Retinal pigment epithelial cell (primary cell): ENCODE results near the gene NLK.

Experiments used
- DNase-seq: peaks from one replicate; pipeline ENCODE4 v3.0.0-alpha.2; 2010; ENCODE audit warnings: low read depth
- H3K4me3 ChIP-seq: 2 replicates; pipeline ENCODE4 v1.5.1; 2011; ENCODE audit warnings: mild to moderate bottlenecking, low read length, control low read depth, moderate library complexity
- CTCF ChIP-seq: conservative IDR thresholded peaks from 2 replicates; pipeline ENCODE4 v1.5.1; 2011; ENCODE audit warnings: low read depth, low read length, control low read depth, inconsistent platforms

NLK gene

GRCh38 chr17:28112181-28112580, 69.7 kb downstream of the NLK start:
- no peak for DNase-seq
- no peak for TF ChIP-seq CTCF

GRCh38 chr17:28112606-28113005, 70.1 kb downstream of the NLK start:
- no peak for DNase-seq
- no peak overlapping the region for H3K4me3 ChIP-seq
- TF ChIP-seq CTCF = no peak

More at GRCh38 chr17:28112181-28112580, 69.7 kb downstream of the NLK start:
- H3K4me3 ChIP-seq = no peak overlapping the region

GRCh38 chr17:28113269-28113668, 70.8 kb downstream of the NLK start:
- no peak for DNase-seq
- no peak overlapping the region for H3K4me3 ChIP-seq
- TF ChIP-seq CTCF = no peak

- DNase-seq = no peak
- no peak overlapping the region for H3K4me3 ChIP-seq
- TF ChIP-seq CTCF = no peak
These were observed 72.6 kb downstream of the NLK start for GRCh38 chr17:28115046-28115445.

- no peak for DNase-seq
- H3K4me3 ChIP-seq = no peak overlapping the region
- TF ChIP-seq CTCF = no peak
These were observed 74.8 kb downstream of the NLK start for GRCh38 chr17:28117304-28117703.

GRCh38 chr17:28118362-28118761, 75.9 kb downstream of the NLK start:
- H3K4me3 ChIP-seq = no peak overlapping the region
- TF ChIP-seq CTCF = no peak
- DNase-seq = no peak

GRCh38 chr17:28119046-28119445, 76.6 kb downstream of the NLK start:
- no peak overlapping the region for H3K4me3 ChIP-seq
- no peak for DNase-seq
- TF ChIP-seq CTCF = no peak
